ENCODE data around the gene ADAMTS12. TPM values are rescaled to one million over a fixed set of nuclear protein-coding genes. Genes with fewer than 3 reads are reported as not detected.

The ADAMTS12 gene
- total RNA-seq, 1 experiment from 2014 or later = 0.05 TPM

- no peaks in the 10 kb centered on the region for H3K79me2 ChIP-seq (ENCODE audit: insufficient read depth, low read length)
- ChIA-PET POLR2A (no interaction called here), CTCF (no interaction called here), RAD21 (ENCODE audit: low non-redundant PET in 1 of 2, low total read pairs in 2 of 2, uncharacterized antibody in 2 of 2, unreplicated experiment in 2 of 2) (no interaction called here)
- no peak for ATAC-seq
- no peak overlapping the region for H3K4me3 ChIP-seq (replicated peaks in 1 of 2; ENCODE audit: low read depth in 1 of 2, low read length in 2 of 2)
- no peak overlapping the region for H3K27ac ChIP-seq (ENCODE audit: low read depth, low read length)
- no peaks in the 10 kb centered on the region for H3K9me2 ChIP-seq (ENCODE audit: insufficient read depth)
- H3K4me1 ChIP-seq (ENCODE audit: control insufficient read depth in 1 of 2, insufficient read depth in 2 of 2, low read length in 2 of 2) = no peaks in the 10 kb centered on the region
- H4K20me1 ChIP-seq (ENCODE audit: insufficient read depth) = no peaks in the 10 kb centered on the region
- H3K27me3 ChIP-seq (ENCODE audit: insufficient read depth, low read length) = peaks cover 33% of the 10 kb centered on the region
- H3K9me3 ChIP-seq (ENCODE audit: control insufficient read depth in 1 of 2, insufficient read depth in 1 of 2, low read depth in 1 of 2, low read length in 2 of 2) = no peaks in the 10 kb centered on the region
- no peaks in the 10 kb centered on the region for H3K36me3 ChIP-seq (ENCODE audit: control insufficient read depth in 1 of 2, insufficient read depth in 2 of 2, low read length in 2 of 2)
- DNase-seq (ENCODE audit: low read depth, low spot score) = no peak
- intact Hi-C loops (cut with micrococcal nuclease) = no loop called here
- BruUV-seq (replicated peaks) = no TSS peak
- no peak overlapping the region for H3K9ac ChIP-seq (ENCODE audit: low read length)
- TF ChIP-seq CEBPB (IDR thresholded peaks at IDR 0.05; ENCODE audit: low read depth) = no peak
- no peak for TF ChIP-seq RAD21 (IDR thresholded peaks at IDR 0.05; ENCODE audit: low read depth)
- no peak for TF ChIP-seq POLR2AphosphoS5 (IDR thresholded peaks at IDR 0.05; ENCODE audit: low read depth, low read length)
- no peak for TF ChIP-seq EGR1 (IDR thresholded peaks at IDR 0.05; ENCODE audit: low read depth)
- TF ChIP-seq ATF3 (IDR thresholded peaks at IDR 0.05) = no peak
- no peak for TF ChIP-seq ZNF274 (IDR thresholded peaks at IDR 0.05; ENCODE audit: low read depth, low read length)
- TF ChIP-seq ZFX (IDR thresholded peaks at IDR 0.05) = no peak
- no peak for TF ChIP-seq FOSL1 (IDR thresholded peaks at IDR 0.05; ENCODE audit: low read depth)
- no peak for TF ChIP-seq JUND (IDR thresholded peaks at IDR 0.05)
- no peak for TF ChIP-seq SRF (IDR thresholded peaks at IDR 0.05; ENCODE audit: low read depth)
- no peak for TF ChIP-seq EZH2 (IDR thresholded peaks at IDR 0.05)
- TF ChIP-seq CBX3 (IDR thresholded peaks at IDR 0.05; ENCODE audit: low read depth) = no peak
- no peak for TF ChIP-seq REST (IDR thresholded peaks at IDR 0.05; ENCODE audit: low read depth)
- TF ChIP-seq ZBTB33 (IDR thresholded peaks at IDR 0.05; ENCODE audit: extremely low read depth, insufficient replicate concordance, low read length) = no peak
- no peak for TF ChIP-seq MAX (IDR thresholded peaks at IDR 0.05)
- TF ChIP-seq YY1 (IDR thresholded peaks at IDR 0.05; ENCODE audit: extremely low read depth, insufficient replicate concordance, low read depth, low read length) = no peak
- no peak for TF ChIP-seq CTCF (IDR thresholded peaks at IDR 0.05 in 2 of 3, conservative IDR thresholded peaks at IDR 0.05 in 1 of 3; ENCODE audit: borderline replicate concordance in 1 of 3, insufficient read depth in 1 of 3, low read depth in 2 of 3, low read length in 2 of 3)
- no peak overlapping the region for H3K4me2 ChIP-seq (ENCODE audit: low read length)
- H2AFZ ChIP-seq (ENCODE audit: low read depth, low read length, poor library complexity, severe bottlenecking) = no peak overlapping the region
These were observed 83.1 kb downstream of the ADAMTS12 start for GRCh38 chr5:33808699-33809098.

All from HCT116 (cell line).